ENCODE data around the gene GGCX. TPM values are rescaled to one million over a fixed set of nuclear protein-coding genes. Genes with fewer than 3 reads are reported as not detected.

The GGCX gene
- total and polyA plus RNA-seq, 2 of the 13 experiments (the other 11 are each of a cell fraction or from before 2014, with no cell fraction given) = 72.5 to 103 TPM

GRCh38 chr2:85584857-85585780, 23.8 kb upstream of the GGCX start (continued):
- TF ChIP-seq ZNF616 (CRISPR knock-in tag; IDR thresholded peaks at IDR 0.05; ENCODE audit: low read depth) (peak; percentile 29; the same call in 1 of the 2 replicates), CENPBD1 (CRISPR knock-in tag; IDR thresholded peaks at IDR 0.05; ENCODE audit: borderline replicate concordance, low read depth) (no peak), ZBTB20 (CRISPR knock-in tag; IDR thresholded peaks at IDR 0.05; ENCODE audit: borderline replicate concordance, low read depth) (no peak), PRDM10 (CRISPR knock-in tag; IDR thresholded peaks at IDR 0.05; ENCODE audit: low read depth) (peak; percentile 98), MATR3 (CRISPR knock-in tag; IDR thresholded peaks at IDR 0.05) (no peak), ZBTB40 (IDR thresholded peaks at IDR 0.05) (no peak), ZBTB40 (CRISPR knock-in tag; IDR thresholded peaks at IDR 0.05) (peak; percentile 29; the same call in 1 of the 2 replicates), ZNF281 (CRISPR knock-in tag; IDR thresholded peaks at IDR 0.05; ENCODE audit: borderline replicate concordance) (peak; percentile 66; the same call in 1 of the 2 replicates), ZFP36L2 (CRISPR knock-in tag; IDR thresholded peaks at IDR 0.05) (no peak), ZNF337 (CRISPR knock-in tag; IDR thresholded peaks at IDR 0.05; ENCODE audit: borderline replicate concordance, low read depth) (peak; percentile 72; the same call in 1 of the 2 replicates), NCOA1 (CRISPR knock-in tag; IDR thresholded peaks at IDR 0.05) (peak; percentile 74; the same call in 1 of the 2 replicates)

Data from HepG2 (cell line).